CD4-positive, alpha-beta T cell (primary cell): Measurements from ENCODE around the gene KHDC1L. TPM values are rescaled to one million over a fixed set of nuclear protein-coding genes. Genes with fewer than 3 reads are reported as not detected.

Experiments
- ATAC-seq: fragments of 200-7000 bp; cut with Tn5 transposase; one replicate; pipeline ENCODE4 v1.10.0; 2022; ENCODE audit warnings: mild to moderate bottlenecking; ENCODE audit not compliant: poor library complexity
- CTCF ChIA-PET: fragments of 350-600 bp; sonication (Branson Sonifier 250); formaldehyde crosslinking; loops from one replicate; lab custom pipeline; 2021; ENCODE audit warnings: antibody characterized with exemption, inconsistent platforms; lab: Charles Lee
- POLR2A ChIA-PET: fragments of 350-600 bp; sonication (Branson Sonifier 250); formaldehyde crosslinking; loops from one replicate; lab custom pipeline; 2021; ENCODE audit warnings: antibody characterized with exemption, inconsistent platforms; lab: Charles Lee
- DNase-seq, 14 experiments: peaks; one replicate each; pipeline ENCODE4 v3.0.0-alpha.2; 2013 to 2020; ENCODE audit warnings: mixed read lengths in 2 of 14
- H3K27ac ChIP-seq, 2 donors: one replicate each; pipeline versions ENCODE4 v1.5.1 to v1.7.0; 2013; ENCODE audit warnings: low read length in 2 of 2, low read depth in 1 of 2, mild to moderate bottlenecking in 1 of 2
- H3K27me3 ChIP-seq, 2 experiments: 1 replicate in 1 of 2; 2 replicates in 1 of 2; pipeline versions ENCODE4 v1.6.1 to v1.7.0; 2013; ENCODE audit warnings: low read length in 2 of 2, control low read depth in 1 of 2, mild to moderate bottlenecking in 1 of 2, moderate library complexity in 1 of 2; ENCODE audit not compliant: insufficient read depth in 2 of 2, control insufficient read depth in 1 of 2
- H3K36me3 ChIP-seq: one replicate; pipeline ENCODE4 v1.6.1; 2013; ENCODE audit warnings: low read length, control low read depth; ENCODE audit not compliant: insufficient read depth
- H3K4me1 ChIP-seq: one replicate; pipeline ENCODE4 v1.6.1; 2013; ENCODE audit warnings: low read length, control low read depth; ENCODE audit not compliant: insufficient read depth
- H3K4me3 ChIP-seq: one replicate; pipeline ENCODE4 v1.5.1; 2013; ENCODE audit warnings: mild to moderate bottlenecking, low read length, moderate library complexity
- H3K9me3 ChIP-seq, 2 experiments: 1 replicate in 1 of 2; 2 replicates in 1 of 2; pipeline versions ENCODE4 v1.6.1 to v1.7.0; 2013; ENCODE audit warnings: low read length in 2 of 2, mild to moderate bottlenecking in 2 of 2, control low read depth in 1 of 2, moderate library complexity in 1 of 2; ENCODE audit not compliant: control insufficient read depth in 1 of 2, insufficient read depth in 1 of 2
- H3K27ac Mint-ChIP-seq: one replicate; pipeline ENCODE4 v1.8.0; 2020; ENCODE audit warnings: mixed read lengths
- H3K27me3 Mint-ChIP-seq: one replicate; pipeline ENCODE4 v1.8.0; 2021; ENCODE audit warnings: mixed read lengths
- H3K36me3 Mint-ChIP-seq: one replicate; pipeline ENCODE4 v1.8.0; 2021; ENCODE audit warnings: low read depth, mixed read lengths
- H3K4me1 Mint-ChIP-seq: one replicate; pipeline ENCODE4 v1.8.0; 2021; ENCODE audit warnings: low read depth, mixed read lengths
- H3K4me3 Mint-ChIP-seq: one replicate; pipeline ENCODE4 v1.8.0; 2020; ENCODE audit warnings: mild to moderate bottlenecking, mixed read lengths
- H3K9me3 Mint-ChIP-seq: one replicate; pipeline ENCODE4 v1.8.0; 2020; ENCODE audit warnings: mixed read lengths
- CTCF ChIP-seq: fragments of 200-600 bp; IDR thresholded peaks from one replicate; pipeline ENCODE4 v1.8.0; 2022; ENCODE audit warnings: antibody characterized with exemption, mild to moderate bottlenecking
- intact Hi-C, 2 experiments: fragments of 100-400 bp; cut with DNase I in 1 of 2; cut with micrococcal nuclease in 1 of 2; formaldehyde crosslinking; loops; one replicate each; pipeline versions ENCODE4 v1.15.1 to v1.9.0; 2023 to 2025; cut with DNase I, micrococcal nuclease
- total RNA-seq, 174 experiments: library from RNA in 2 of 174; stranded (reverse) in 2 of 174; gene quantifications; one replicate each; pipeline ENCODE4 v1.2.3 and lab custom pipeline; 2021 to 2026

Gene KHDC1L
- total RNA-seq, 2 experiments from 2014 or later, result not detected

DNA sequence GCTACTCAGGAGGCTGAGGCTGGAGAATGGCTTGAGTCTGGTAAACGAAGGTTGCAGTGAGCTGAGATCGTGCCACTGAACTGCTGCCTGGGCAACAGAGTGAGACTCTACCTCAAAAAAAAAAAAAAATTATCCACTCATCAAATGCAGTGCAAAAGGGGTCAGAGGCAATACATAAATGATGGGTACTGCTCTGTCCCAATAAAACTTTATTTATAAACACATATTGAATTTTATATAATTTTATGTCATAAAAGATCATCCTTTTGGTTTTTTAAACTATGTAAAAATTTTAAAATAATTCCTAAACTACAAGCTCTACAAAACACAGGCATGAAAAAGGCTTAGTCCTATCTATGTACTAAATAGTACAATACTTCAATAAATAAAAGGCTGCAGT lies 27.4 kb upstream of the KHDC1L start:
- no peaks in the 10 kb centered on the region for H3K4me1 ChIP-seq

GRCh38 chr6:73250016-73250415 lies 24.7 kb upstream of the KHDC1L start:
- DNase-seq (no peak), ATAC-seq (no peak)
- no peaks in the 10 kb centered on the region for H3K9me3 Mint-ChIP-seq
- no peak for TF ChIP-seq CTCF
- Histone ChIP-seq H3K4me3 (no peak overlapping the region), H3K36me3 (no peaks in the 10 kb centered on the region), H3K27me3 (no peaks in the 10 kb centered on the region), H3K9me3 (no peaks in the 10 kb centered on the region), H3K4me1 (no peaks in the 10 kb centered on the region), H3K27ac (no peak overlapping the region)
- no peaks in the 10 kb centered on the region for H3K36me3 Mint-ChIP-seq
- ChIA-PET CTCF (no interaction called here), POLR2A (no interaction called here)
- no peak overlapping the region for H3K27ac Mint-ChIP-seq
- H3K4me1 Mint-ChIP-seq, result no peaks in the 10 kb centered on the region
- no peak overlapping the region for H3K4me3 Mint-ChIP-seq
- H3K27me3 Mint-ChIP-seq, result peaks cover 4% of the 10 kb centered on the region
- intact Hi-C loops, result no loop called here

More for the DNA sequence above, 27.4 kb upstream of the KHDC1L start:
- POLR2A ChIA-PET, result no interaction called here
- H3K4me3 ChIP-seq, result no peak overlapping the region
- TF ChIP-seq CTCF, result no peak
- no peak overlapping the region for H3K27ac ChIP-seq
- Mint-ChIP-seq H3K27ac (no peak overlapping the region), H3K4me1 (no peaks in the 10 kb centered on the region), H3K9me3 (no peaks in the 10 kb centered on the region), H3K27me3 (peaks cover 4% of the 10 kb centered on the region), H3K36me3 (no peaks in the 10 kb centered on the region), H3K4me3 (no peak overlapping the region)
- no peaks in the 10 kb centered on the region for H3K27me3 ChIP-seq
- intact Hi-C loops, result no loop called here
- DNase-seq (no peak), ATAC-seq (no peak)
- CTCF ChIA-PET, result no interaction called here
- H3K36me3 ChIP-seq, result no peaks in the 10 kb centered on the region
- H3K9me3 ChIP-seq, result no peaks in the 10 kb centered on the region

GRCh38 chr6:73248192-73248903 lies 23.1 kb upstream of the KHDC1L start:
- ChIA-PET CTCF (no interaction called here), POLR2A (no interaction called here)
- H3K27ac Mint-ChIP-seq, result no peak overlapping the region
- no peak for TF ChIP-seq CTCF
- Histone ChIP-seq H3K36me3 (no peaks in the 10 kb centered on the region), H3K4me3 (no peak overlapping the region), H3K27me3 (no peaks in the 10 kb centered on the region), H3K27ac (no peak overlapping the region), H3K4me1 (no peaks in the 10 kb centered on the region), H3K9me3 (no peaks in the 10 kb centered on the region)
- H3K36me3 Mint-ChIP-seq, result no peaks in the 10 kb centered on the region
- H3K9me3 Mint-ChIP-seq, result no peaks in the 10 kb centered on the region
- peaks cover 9% of the 10 kb centered on the region for H3K27me3 Mint-ChIP-seq
- no peaks in the 10 kb centered on the region for H3K4me1 Mint-ChIP-seq
- intact Hi-C loops, result no loop called here
- DNase-seq (no peak), ATAC-seq (no peak)
- no peak overlapping the region for H3K4me3 Mint-ChIP-seq
